Measurements from ENCODE around the gene PSAP.

DNA sequence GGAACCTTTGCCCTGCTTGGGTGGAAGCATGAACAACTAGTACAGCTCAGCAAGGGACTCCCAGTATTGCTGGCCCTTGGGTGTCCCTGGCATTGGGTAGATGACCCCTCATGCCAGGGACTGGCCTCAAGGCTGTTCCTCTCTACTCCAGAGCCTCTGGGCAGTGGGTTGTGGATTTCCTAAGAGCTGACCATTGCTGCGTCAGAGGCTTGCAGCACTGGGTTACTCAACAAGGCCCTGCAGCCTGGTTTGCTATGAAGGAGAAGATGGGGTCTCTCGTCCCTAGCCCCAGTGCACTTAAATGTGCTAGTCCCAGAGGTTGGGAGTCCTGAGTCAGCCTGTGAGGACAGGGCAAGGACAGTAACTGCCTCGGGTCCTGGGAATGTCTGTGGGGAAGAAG lies 80.3 kb downstream of the PSAP start:
- TF ChIP-seq, protein P1, sequence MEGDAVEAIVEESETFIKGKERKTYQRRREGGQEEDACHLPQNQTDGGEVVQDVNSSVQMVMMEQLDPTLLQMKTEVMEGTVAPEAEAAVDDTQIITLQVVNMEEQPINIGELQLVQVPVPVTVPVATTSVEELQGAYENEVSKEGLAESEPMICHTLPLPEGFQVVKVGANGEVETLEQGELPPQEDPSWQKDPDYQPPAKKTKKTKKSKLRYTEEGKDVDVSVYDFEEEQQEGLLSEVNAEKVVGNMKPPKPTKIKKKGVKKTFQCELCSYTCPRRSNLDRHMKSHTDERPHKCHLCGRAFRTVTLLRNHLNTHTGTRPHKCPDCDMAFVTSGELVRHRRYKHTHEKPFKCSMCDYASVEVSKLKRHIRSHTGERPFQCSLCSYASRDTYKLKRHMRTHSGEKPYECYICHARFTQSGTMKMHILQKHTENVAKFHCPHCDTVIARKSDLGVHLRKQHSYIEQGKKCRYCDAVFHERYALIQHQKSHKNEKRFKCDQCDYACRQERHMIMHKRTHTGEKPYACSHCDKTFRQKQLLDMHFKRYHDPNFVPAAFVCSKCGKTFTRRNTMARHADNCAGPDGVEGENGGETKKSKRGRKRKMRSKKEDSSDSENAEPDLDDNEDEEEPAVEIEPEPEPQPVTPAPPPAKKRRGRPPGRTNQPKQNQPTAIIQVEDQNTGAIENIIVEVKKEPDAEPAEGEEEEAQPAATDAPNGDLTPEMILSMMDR (IDR thresholded peaks at IDR 0.05; ENCODE audit: poor library complexity, severe bottlenecking), result no peak
- TF ChIP-seq EP300 (conservative IDR thresholded peaks at IDR 0.05; ENCODE audit: poor library complexity, severe bottlenecking), result no peak

All from neural cell (in vitro differentiated cells).